ENCODE measurements around the gene ETV3L. TPM values are rescaled to one million over a fixed set of nuclear protein-coding genes. Genes with fewer than 3 reads are reported as not detected.

ETV3L gene
- polyA plus RNA-seq, 2 donors: not detected

- Histone ChIP-seq H3K27ac (ENCODE audit: low read depth in 2 of 2, low read length in 1 of 2) (peak overlapping the region in 1 of 2 donors; percentile 32), H3K27me3 (ENCODE audit: control insufficient read depth in 1 of 2, insufficient read depth in 2 of 2, low read length in 2 of 2) (no peaks in the 10 kb centered on the region), H3K4me3 (ENCODE audit: low read depth in 1 of 2, low read length in 2 of 2) (no peak overlapping the region), H3K9me3 (ENCODE audit: control insufficient read depth in 2 of 2, insufficient read depth in 1 of 2, low read depth in 1 of 2, low read length in 1 of 2) (no peaks in the 10 kb centered on the region), H3K36me3 (ENCODE audit: control insufficient read depth in 2 of 2, insufficient read depth in 2 of 2, low read length in 1 of 2) (peaks cover 0 to 21% of the 10 kb centered on the region in 2 donors), H3K4me1 (ENCODE audit: control insufficient read depth in 2 of 2, insufficient read depth in 2 of 2, low read length in 1 of 2) (peaks cover 0 to 2% of the 10 kb centered on the region in 2 donors)
- 67 to 72% methylated on average over 2 of the region's 2 CpGs for WGBS, 2 donors
These were observed 33.8 kb upstream of the ETV3L start for GRCh38 chr1:157133426-157133825.

DNA sequence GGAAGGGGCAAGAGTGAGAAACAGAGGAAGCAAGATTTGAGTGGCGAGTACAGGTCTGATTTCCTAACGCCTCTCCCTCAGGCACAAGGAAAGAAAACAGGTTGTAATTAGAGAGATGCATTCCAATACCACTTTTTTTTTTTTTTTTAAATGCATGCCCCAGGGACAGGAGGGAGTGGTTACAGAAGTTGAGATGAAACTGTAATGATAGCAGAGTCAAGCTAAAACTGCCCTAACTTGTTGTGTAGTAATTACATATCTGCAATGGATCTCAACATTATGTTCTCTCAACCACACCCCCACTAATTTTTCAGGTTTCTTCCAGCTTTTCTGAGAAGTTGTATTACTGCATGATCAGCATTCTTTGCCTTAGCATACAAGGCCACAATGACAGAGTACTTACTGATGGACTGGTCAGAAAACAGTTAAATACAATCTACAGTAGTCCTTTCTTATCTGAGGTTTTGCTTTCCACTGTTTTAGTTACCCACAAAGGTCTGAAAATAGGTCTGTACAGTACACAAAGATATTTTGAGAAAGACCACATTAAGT, 33.1 kb upstream of the ETV3L start:
- Histone ChIP-seq H3K9me3 (ENCODE audit: control insufficient read depth in 2 of 2, insufficient read depth in 1 of 2, low read depth in 1 of 2, low read length in 1 of 2) (no peaks in the 10 kb centered on the region), H3K4me1 (ENCODE audit: control insufficient read depth in 2 of 2, insufficient read depth in 2 of 2, low read length in 1 of 2) (peaks cover 0 to 2% of the 10 kb centered on the region in 2 donors), H3K36me3 (ENCODE audit: control insufficient read depth in 2 of 2, insufficient read depth in 2 of 2, low read length in 1 of 2) (peaks cover 0 to 21% of the 10 kb centered on the region in 2 donors), H3K4me3 (ENCODE audit: low read depth in 1 of 2, low read length in 2 of 2) (no peak overlapping the region), H3K27ac (ENCODE audit: low read depth in 2 of 2, low read length in 1 of 2) (peak overlapping the region in 1 of 2 donors; percentile 76), H3K27me3 (ENCODE audit: control insufficient read depth in 1 of 2, insufficient read depth in 2 of 2, low read length in 2 of 2) (no peaks in the 10 kb centered on the region)
- whole genome bisulfite sequencing, 2 donors: 51 to 58% methylated on average over 2 of the region's 2 CpGs

- H3K36me3 ChIP-seq (ENCODE audit: control insufficient read depth in 2 of 2, insufficient read depth in 2 of 2, low read length in 1 of 2): peaks cover 0 to 21% of the 10 kb centered on the region in 2 donors
- WGBS, 2 donors: 67 to 72% methylated on average over 5 of the region's 5 CpGs
- peak overlapping the region; percentile 33 to 76 for H3K27ac ChIP-seq (ENCODE audit: low read depth in 2 of 2, low read length in 1 of 2)
- no peaks in the 10 kb centered on the region for H3K9me3 ChIP-seq (ENCODE audit: control insufficient read depth in 2 of 2, insufficient read depth in 1 of 2, low read depth in 1 of 2, low read length in 1 of 2)
- peaks cover 0 to 2% of the 10 kb centered on the region in 2 donors for H3K4me1 ChIP-seq (ENCODE audit: control insufficient read depth in 2 of 2, insufficient read depth in 2 of 2, low read length in 1 of 2)
- H3K27me3 ChIP-seq (ENCODE audit: control insufficient read depth in 1 of 2, insufficient read depth in 2 of 2, low read length in 2 of 2): no peaks in the 10 kb centered on the region
- H3K4me3 ChIP-seq (ENCODE audit: low read depth in 1 of 2, low read length in 2 of 2): no peak overlapping the region
These were observed 32.5 kb upstream of the ETV3L start for GRCh38 chr1:157132111-157132510.

DNA sequence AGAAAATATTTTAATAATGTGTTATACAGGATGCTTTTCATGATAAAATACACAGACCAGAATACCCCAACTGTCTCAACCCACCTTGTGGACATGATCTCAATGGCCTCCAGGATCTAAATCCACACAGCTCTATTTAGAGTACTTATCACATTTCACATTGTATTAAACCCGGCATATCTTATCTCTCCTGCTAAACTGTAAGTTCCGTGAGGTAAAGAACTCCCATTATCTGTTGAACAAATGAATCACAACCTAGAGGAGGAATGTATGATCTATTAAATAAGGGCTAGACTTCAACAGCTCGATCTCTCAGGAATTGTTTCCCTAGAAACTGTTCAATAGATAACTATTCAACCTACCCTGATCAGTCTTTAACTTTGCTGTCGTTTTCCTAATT, 31.7 kb upstream of the ETV3L start:
- Histone ChIP-seq H3K27me3 (ENCODE audit: control insufficient read depth in 1 of 2, insufficient read depth in 2 of 2, low read length in 2 of 2) (no peaks in the 10 kb centered on the region), H3K4me1 (ENCODE audit: control insufficient read depth in 2 of 2, insufficient read depth in 2 of 2, low read length in 1 of 2) (peaks cover 0 to 2% of the 10 kb centered on the region in 2 donors), H3K4me3 (ENCODE audit: low read depth in 1 of 2, low read length in 2 of 2) (no peak overlapping the region), H3K9me3 (ENCODE audit: control insufficient read depth in 2 of 2, insufficient read depth in 1 of 2, low read depth in 1 of 2, low read length in 1 of 2) (no peaks in the 10 kb centered on the region), H3K36me3 (ENCODE audit: control insufficient read depth in 2 of 2, insufficient read depth in 2 of 2, low read length in 1 of 2) (peaks cover 2 to 24% of the 10 kb centered on the region in 2 donors), H3K27ac (ENCODE audit: low read depth in 2 of 2, low read length in 1 of 2) (no peak overlapping the region)
- 73 to 83% methylated on average over 4 of the region's 4 CpGs for WGBS, 2 donors

DNA sequence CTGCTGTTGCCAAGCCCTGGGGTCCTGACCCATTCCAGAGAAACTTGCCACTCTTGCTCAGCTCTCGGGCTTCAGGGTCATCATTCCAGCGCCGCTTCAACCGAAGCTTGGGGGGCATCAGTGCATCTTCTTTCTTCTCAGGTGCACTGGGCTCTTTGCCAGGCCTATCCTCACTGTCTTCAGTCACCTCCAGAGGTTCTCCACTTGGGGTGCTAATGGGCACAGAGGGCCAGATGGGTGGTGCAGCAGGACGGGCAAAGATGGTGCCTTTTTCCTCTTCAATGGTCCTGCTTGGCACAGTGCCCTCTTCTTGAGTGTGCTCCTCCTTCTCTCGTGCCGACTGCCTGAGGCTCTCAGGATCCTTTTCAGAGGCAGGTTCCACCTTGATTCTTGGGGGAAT, 25.2 kb upstream of the ETV3L start:
- Histone ChIP-seq H3K4me3 (ENCODE audit: low read depth in 1 of 2, low read length in 2 of 2) (no peak overlapping the region), H3K27me3 (ENCODE audit: control insufficient read depth in 1 of 2, insufficient read depth in 2 of 2, low read length in 2 of 2) (no peaks in the 10 kb centered on the region), H3K36me3 (ENCODE audit: control insufficient read depth in 2 of 2, insufficient read depth in 2 of 2, low read length in 1 of 2) (peaks cover 13 to 21% of the 10 kb centered on the region in 2 donors), H3K9me3 (ENCODE audit: control insufficient read depth in 2 of 2, insufficient read depth in 1 of 2, low read depth in 1 of 2, low read length in 1 of 2) (no peaks in the 10 kb centered on the region), H3K27ac (ENCODE audit: low read depth in 2 of 2, low read length in 1 of 2) (no peak overlapping the region), H3K4me1 (ENCODE audit: control insufficient read depth in 2 of 2, insufficient read depth in 2 of 2, low read length in 1 of 2) (no peaks in the 10 kb centered on the region)
- 61 to 67% methylated on average over 7 of the region's 7 CpGs for WGBS, 2 donors

GRCh38 chr1:157119448-157119847, 19.8 kb upstream of the ETV3L start:
- Histone ChIP-seq H3K36me3 (ENCODE audit: control insufficient read depth in 2 of 2, insufficient read depth in 2 of 2, low read length in 1 of 2) (peaks cover 0 to 5% of the 10 kb centered on the region in 2 donors), H3K4me1 (ENCODE audit: control insufficient read depth in 2 of 2, insufficient read depth in 2 of 2, low read length in 1 of 2) (no peaks in the 10 kb centered on the region), H3K27me3 (ENCODE audit: control insufficient read depth in 1 of 2, insufficient read depth in 2 of 2, low read length in 2 of 2) (no peaks in the 10 kb centered on the region), H3K4me3 (ENCODE audit: low read depth in 1 of 2, low read length in 2 of 2) (no peak overlapping the region), H3K27ac (ENCODE audit: low read depth in 2 of 2, low read length in 1 of 2) (no peak overlapping the region), H3K9me3 (ENCODE audit: control insufficient read depth in 2 of 2, insufficient read depth in 1 of 2, low read depth in 1 of 2, low read length in 1 of 2) (no peaks in the 10 kb centered on the region)
- WGBS, 2 donors: 82 to 91% methylated on average over 2 of the region's 2 CpGs

DNA sequence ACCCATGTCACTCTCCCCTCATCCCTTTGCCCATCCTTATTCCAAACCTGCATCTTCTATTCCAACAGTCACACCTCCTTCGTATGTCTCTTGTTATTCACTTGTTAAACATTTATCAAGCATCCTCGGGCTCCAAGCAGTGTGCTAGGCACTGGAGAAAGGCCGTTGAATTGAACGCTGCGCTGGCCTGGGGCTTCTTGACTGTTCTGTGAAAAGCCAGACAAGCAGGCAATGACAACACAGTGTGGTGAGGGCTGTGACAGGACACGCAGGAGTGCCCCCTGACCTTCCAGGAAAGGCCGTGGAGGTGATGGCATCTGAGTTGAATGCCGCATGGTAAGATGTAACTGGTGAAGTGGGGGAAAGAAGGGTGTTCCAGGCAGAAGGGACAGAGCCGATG, 19.4 kb upstream of the ETV3L start:
- 89 to 92% methylated on average over 9 of the region's 9 CpGs for WGBS, 2 donors
- Histone ChIP-seq H3K9me3 (ENCODE audit: control insufficient read depth in 2 of 2, insufficient read depth in 1 of 2, low read depth in 1 of 2, low read length in 1 of 2) (no peaks in the 10 kb centered on the region), H3K4me3 (ENCODE audit: low read depth in 1 of 2, low read length in 2 of 2) (no peak overlapping the region)

GRCh38 chr1:157117527-157118057, 18.0 kb upstream of the ETV3L start:
- Histone ChIP-seq H3K4me3 (ENCODE audit: low read depth in 1 of 2, low read length in 2 of 2) (no peak overlapping the region), H3K9me3 (ENCODE audit: control insufficient read depth in 2 of 2, insufficient read depth in 1 of 2, low read depth in 1 of 2, low read length in 1 of 2) (no peaks in the 10 kb centered on the region), H3K27me3 (ENCODE audit: control insufficient read depth in 1 of 2, insufficient read depth in 2 of 2, low read length in 2 of 2) (no peaks in the 10 kb centered on the region), H3K27ac (ENCODE audit: low read depth in 2 of 2, low read length in 1 of 2) (no peak overlapping the region), H3K4me1 (ENCODE audit: control insufficient read depth in 2 of 2, insufficient read depth in 2 of 2, low read length in 1 of 2) (no peaks in the 10 kb centered on the region), H3K36me3 (ENCODE audit: control insufficient read depth in 2 of 2, insufficient read depth in 2 of 2, low read length in 1 of 2) (peaks cover 0 to 2% of the 10 kb centered on the region in 2 donors)
- WGBS, 2 donors: 64 to 67% methylated on average over 4 of the region's 4 CpGs

More for the DNA sequence above, 19.4 kb upstream of the ETV3L start:
- Histone ChIP-seq H3K36me3 (ENCODE audit: control insufficient read depth in 2 of 2, insufficient read depth in 2 of 2, low read length in 1 of 2) (peaks cover 0 to 5% of the 10 kb centered on the region in 2 donors), H3K4me1 (ENCODE audit: control insufficient read depth in 2 of 2, insufficient read depth in 2 of 2, low read length in 1 of 2) (no peaks in the 10 kb centered on the region), H3K27me3 (ENCODE audit: control insufficient read depth in 1 of 2, insufficient read depth in 2 of 2, low read length in 2 of 2) (no peaks in the 10 kb centered on the region), H3K27ac (ENCODE audit: low read depth in 2 of 2, low read length in 1 of 2) (no peak overlapping the region)

GRCh38 chr1:157116737-157117103, 17.1 kb upstream of the ETV3L start:
- H3K4me3 ChIP-seq (ENCODE audit: low read depth in 1 of 2, low read length in 2 of 2): no peak overlapping the region
- no peaks in the 10 kb centered on the region for H3K36me3 ChIP-seq (ENCODE audit: control insufficient read depth in 2 of 2, insufficient read depth in 2 of 2, low read length in 1 of 2)
- H3K9me3 ChIP-seq (ENCODE audit: control insufficient read depth in 2 of 2, insufficient read depth in 1 of 2, low read depth in 1 of 2, low read length in 1 of 2): no peaks in the 10 kb centered on the region
- H3K4me1 ChIP-seq (ENCODE audit: control insufficient read depth in 2 of 2, insufficient read depth in 2 of 2, low read length in 1 of 2): no peaks in the 10 kb centered on the region
- H3K27me3 ChIP-seq (ENCODE audit: control insufficient read depth in 1 of 2, insufficient read depth in 2 of 2, low read length in 2 of 2): no peaks in the 10 kb centered on the region
- H3K27ac ChIP-seq (ENCODE audit: low read depth in 2 of 2, low read length in 1 of 2): no peak overlapping the region

Data from esophagus (tissue), 2 donors.